Stimulated activated CD4-positive, alpha-beta T cell treated with anti-CD3 and anti-CD28 coated beads, Interleukin-2, amount 100 ng/mL, for 4 hours (primary cell): ENCODE measurements around the gene MNAT1.
A peak's percentile ranks its signal among the peaks of the same experiment; 100 is the strongest.
"Not testable (repeated sequence)": the region's sequence is repeated elsewhere in the genome, so short reads cannot be mapped to it uniquely, and the experiment has no call there.

Experiments
- DNase-seq: peaks from one replicate; pipeline ENCODE4 v3.0.0-alpha.2; 2020; ENCODE audit warnings: low read depth

The MNAT1 gene

GRCh38 chr14:60734465-60735242, at the start of gene MNAT1:
Gene MNAT1, plus strand, starts transcription at chr14:60734761. Its CDS starts 102 bp downstream, at chr14:60734863.
- peak; percentile 58 for DNase-seq

DNA sequence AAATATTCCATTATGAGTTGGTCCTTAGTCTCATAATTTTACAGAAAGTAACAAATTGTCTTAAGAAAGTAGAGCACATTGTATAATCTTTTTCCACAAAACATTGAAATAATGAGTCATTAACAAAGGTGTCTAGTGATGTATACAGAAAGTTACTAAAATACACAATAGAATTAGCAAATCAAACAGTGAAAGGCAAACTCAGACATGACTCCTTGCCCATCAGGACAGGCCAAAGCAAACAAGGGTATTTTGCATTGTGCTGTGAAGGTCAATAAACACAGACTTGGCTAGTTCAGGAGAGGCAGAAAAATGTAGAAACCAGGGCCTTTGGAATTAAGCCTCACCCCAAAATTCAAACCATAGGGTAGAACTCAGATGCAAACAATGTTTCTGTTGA, 47.7 kb upstream of the MNAT1 start:
- no peak for DNase-seq

DNA sequence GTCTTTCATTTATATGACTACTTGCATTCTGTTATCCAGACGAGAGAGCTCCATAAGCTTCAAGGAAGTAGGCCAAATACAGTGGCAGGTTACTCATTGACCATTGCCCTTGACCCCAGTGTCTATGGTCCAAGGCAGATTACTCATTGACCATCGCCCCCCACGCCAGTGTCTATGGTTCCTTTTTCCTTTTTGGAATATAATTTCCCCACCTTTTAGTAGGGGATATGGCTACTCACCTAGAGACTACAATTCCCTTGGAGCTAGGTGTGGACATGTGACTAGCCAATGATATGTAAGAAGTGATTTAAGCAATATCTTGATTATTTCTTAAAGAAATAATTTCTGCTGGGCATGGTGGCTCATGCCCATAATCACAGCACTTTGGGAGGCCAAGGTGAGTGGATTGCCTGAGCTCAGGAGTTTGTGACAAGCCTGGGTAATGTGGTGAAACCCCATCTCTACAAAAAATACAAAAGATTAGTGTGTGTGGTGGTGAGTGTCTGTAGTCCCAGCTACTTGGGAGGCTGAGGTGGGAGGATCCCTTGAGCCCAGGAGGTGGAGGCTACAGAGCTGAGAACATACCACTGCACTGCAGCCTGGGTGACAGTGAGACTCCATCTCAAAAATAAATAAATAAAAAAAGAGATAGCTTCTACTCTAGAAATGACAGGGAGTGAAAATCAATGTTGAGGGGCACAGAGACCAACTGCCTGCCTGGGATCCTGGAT, 43.0 kb upstream of the MNAT1 start:
- DNase-seq: no peak

- DNase-seq: no peak
Measured at GRCh38 chr14:60695327-60695726, 39.2 kb upstream of the MNAT1 start.

DNA sequence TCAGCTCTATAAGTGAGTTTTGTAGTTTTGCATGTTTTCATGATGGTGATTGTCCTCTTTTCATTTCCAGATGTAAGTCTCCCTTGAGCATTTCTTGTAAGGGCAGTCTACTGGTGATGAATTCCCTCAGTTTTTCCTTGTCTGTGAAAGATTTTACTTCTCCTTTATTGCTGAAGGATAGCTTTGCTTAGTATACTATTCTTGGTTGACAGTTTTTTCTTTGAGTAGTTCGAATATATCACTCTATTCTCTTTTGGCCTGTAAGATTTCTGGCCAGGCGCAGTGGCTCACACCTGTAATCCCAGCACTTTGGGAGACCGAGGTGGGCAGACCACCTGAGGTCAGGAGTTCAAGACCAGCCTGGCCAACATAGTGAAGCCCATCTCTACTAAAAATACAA, 34.0 kb upstream of the MNAT1 start:
- no peak for DNase-seq

GRCh38 chr14:60705100-60705499, 29.5 kb upstream of the MNAT1 start:
- no peak for DNase-seq

GRCh38 chr14:60707858-60708257, 26.7 kb upstream of the MNAT1 start:
- DNase-seq: no peak

GRCh38 chr14:60710494-60710893, 24.1 kb upstream of the MNAT1 start:
- DNase-seq: no peak

DNA sequence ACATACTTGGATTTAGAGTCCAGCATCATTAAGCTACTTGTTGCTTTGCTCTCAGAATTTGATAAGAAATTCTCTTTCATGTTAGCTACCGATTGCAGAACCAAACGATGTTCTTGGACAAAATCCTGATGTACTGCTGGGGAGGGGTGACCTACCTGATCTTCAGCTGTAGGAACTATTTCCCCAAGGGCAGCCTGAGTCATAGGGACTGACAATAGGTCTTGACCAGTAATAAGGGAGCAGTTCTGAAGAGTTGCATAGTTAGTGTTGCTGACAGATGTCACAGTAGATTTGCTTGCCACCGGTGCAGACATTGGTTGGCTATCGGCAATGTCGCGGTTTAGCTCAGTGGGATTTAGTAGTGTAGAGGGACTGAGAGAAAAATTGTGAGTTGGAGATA, 21.0 kb upstream of the MNAT1 start:
- DNase-seq: no peak

GRCh38 chr14:60720391-60720790, 14.2 kb upstream of the MNAT1 start:
- no peak for DNase-seq

DNA sequence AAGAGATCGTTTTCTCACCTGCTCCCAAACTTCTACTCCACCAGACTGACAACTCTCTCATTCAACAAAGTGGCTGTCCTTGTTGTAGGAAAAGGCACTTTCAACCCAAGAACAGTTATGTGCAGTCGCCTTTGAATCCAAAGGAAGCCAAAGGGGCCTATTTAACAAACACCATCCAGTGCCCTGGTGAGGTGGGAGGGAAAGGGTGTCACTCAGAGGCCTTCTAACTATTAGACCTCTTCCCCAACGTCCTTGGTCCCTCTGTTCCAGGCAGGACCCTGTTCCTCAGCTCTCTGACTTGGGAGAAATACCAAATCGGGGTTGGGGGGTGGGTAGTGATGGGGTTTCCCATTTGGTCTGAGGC, 13.6 kb upstream of the MNAT1 start:
- DNase-seq: no peak

DNA sequence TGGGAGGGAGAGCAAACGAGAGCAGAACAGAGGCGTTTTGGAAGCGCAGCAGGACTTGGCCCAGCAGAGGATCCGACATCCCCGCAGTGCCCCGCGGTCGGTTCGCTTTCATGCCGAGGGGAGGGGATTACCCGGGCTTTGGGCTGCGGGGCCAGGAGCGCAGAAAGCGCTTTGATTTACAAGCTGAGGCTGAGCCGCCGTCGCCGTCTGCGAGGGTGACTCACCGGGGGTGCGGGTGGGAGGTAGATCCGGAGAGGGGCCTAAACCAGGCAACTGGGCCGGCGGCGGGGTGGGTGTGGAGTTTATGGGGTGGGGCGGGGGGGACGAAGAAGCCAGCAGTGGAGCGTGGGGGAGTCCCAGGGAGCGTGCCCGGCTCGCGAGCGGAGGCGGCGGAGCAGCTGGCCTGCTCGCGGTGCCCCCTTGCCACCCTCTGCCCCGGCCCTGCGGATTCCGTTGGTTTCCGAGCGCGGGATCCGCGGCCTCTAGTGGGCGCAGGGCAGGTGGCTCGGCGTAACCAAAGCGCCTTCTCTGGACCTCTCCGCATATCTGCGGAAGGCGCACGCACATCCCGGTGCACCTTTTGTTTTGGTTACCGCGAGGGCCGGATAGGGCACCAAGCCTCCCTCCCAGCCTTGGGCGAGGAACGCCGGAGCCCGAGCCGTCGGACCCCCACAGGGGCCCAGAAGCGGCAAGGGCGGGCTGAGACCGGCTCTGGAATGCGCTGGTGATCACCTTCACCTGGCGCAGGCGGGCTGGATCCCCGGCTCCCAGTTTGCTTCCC, 13.0 kb upstream of the MNAT1 start:
- DNase-seq: peak; percentile 76

- no peak for DNase-seq
Measured at GRCh38 chr14:60722107-60722356, 12.5 kb upstream of the MNAT1 start.

DNA sequence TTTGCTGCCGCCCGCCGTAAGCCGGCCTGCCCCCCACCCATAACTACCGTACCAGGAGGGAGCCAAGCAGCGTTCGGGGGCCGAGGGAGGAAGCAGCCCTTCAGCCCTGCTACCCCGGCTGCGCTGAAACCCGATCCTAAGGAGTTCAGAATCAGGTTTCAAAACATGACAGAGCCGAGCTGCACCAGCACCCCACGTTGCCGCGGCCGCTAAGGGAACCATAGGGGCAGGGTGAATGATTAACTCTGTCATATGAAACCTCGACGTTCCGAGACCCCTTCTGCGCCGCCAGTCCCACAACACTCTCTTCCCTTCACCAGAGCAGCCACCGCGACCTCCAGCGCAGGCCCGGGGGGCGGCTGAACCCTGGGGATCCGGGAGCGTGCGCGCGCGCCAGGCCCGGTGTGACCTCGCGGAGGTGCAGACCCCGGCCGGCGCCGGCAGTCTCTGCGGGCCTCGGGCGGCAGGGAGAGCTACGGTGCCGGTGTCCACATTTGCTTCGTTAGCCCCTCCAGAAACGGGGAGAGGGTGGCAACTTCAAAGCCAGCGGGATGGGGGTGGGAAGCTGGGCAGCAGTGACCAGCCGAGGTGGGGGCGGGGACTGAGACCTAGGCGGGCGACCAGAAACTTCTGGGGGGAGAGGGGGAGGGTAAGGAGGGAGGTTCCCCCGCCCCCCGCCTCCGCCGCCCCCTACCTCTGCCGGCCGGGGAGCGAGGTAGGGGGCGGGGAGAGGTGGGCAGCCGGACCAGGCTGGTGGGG, 12.0 kb upstream of the MNAT1 start:
- no peak for DNase-seq

DNA sequence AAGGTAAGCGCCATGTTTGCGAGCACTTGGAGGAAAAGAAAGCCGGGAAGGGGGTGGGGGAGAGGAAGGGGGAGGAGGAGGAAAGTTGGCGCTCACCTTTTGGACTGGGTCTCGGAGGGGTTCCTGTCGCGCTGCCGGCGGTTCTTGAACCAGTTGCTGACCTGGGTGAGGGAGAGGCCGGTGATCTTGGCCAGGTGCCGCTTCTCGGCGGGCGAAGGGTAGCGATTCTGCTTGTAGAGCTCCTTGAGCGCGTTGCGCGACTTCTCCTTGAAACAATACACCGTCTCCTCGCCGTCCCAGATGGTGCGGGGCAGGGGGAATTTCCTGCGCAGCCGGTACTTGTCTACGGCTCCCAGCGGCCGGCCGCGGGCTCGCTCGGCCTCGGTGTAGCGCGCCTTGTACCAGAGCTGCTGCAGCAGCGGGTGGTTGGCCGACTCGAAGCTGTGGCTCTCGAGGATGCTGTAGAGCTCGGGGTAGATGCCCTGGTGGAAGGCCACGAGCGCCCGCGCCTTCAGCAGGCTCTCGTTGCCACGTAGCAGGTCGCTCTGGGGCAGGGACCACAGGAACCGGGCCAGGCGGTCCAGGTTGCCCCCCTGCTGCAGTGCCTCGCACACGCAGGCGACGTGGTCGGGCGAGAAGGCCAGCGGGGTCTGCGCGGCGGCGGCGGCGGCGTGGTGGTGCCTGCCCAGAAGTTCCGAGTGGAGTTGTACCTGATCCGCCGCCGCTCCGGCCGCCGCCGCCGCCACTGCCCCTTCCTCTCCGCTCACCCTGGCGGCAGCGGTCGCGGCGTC, 11.2 kb upstream of the MNAT1 start:
- DNase-seq: no peak

GRCh38 chr14:60723907-60724618, 10.5 kb upstream of the MNAT1 start, which contains the start of gene SIX4:
Gene SIX4, minus strand, starts transcription at chr14:60724351. Its CDS starts 277 bp downstream, at chr14:60724074.
- DNase-seq: no peak

DNA sequence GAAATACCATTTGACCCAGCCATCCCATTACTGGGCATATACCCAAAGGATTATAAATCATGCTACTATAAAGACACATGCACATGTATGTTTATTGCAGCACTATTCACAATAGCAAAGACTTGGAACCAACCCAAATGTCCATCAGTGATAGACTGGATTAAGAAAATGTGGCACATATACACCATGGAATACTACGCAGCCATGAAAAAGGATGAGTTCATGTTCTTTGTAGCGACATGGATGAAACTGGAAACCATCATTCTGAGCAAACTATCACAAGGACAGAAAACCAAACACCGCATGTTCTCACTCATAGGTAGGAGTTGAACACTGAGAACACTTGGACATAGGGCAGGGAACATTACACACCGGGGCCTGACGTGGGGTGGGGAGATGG, 3.3 kb upstream of the MNAT1 start:
- not testable (repeated sequence) for DNase-seq

GRCh38 chr14:60732840-60733483, 1.6 kb upstream of the MNAT1 start:
- no peak for DNase-seq

GRCh38 chr14:60735416-60735815, 855 bp downstream of the MNAT1 start:
- DNase-seq: no peak

DNA sequence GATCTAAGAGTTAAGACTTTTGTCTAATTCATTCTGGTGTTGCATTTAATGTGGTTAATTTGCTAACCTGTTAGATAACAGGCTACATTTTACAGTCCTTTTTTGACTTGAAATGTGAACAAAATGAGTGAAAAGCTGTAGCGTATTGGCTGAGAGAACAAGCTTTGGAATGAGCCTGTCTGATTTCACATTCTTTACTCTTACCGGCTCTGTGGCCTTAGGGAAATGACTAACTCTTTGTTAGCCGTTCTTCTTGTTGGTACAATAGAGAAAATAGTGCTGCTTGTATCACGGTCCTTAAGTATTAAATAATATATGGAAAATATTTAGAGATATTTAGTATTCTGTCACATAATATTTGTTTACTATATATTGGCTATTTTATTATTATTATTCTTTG, 1.9 kb downstream of the MNAT1 start:
- DNase-seq: no peak
